T-helper 2 cell (primary cell): ENCODE results near the gene TANGO2.

Experiments
- DNase-seq, 5 experiments: peaks; one replicate each; pipeline versions ENCODE4 v3.0.0 to v3.0.0-alpha.2; 2012 to 2022
- total RNA-seq, 2 donors: gene quantifications; one replicate each; lab custom pipeline; 2026; lab: John Stamatoyannopoulos, UW

TANGO2 gene
- total RNA-seq = 16.2 to 30.7 reads per million in 2 donors

GRCh38 chr22:20020533-20021195 lies at the start of gene TANGO2:
Gene TANGO2 (plus strand): TSS chr22:20021110. CDS start chr22:20036799, 15,689 bp downstream.
- DNase-seq = peak; percentile 87 to 97 (median 90)

GRCh38 chr22:19971276-19972124 lies 49.4 kb upstream of the TANGO2 start:
- peak in 1 of 5 experiments; percentile 35 for DNase-seq

DNA sequence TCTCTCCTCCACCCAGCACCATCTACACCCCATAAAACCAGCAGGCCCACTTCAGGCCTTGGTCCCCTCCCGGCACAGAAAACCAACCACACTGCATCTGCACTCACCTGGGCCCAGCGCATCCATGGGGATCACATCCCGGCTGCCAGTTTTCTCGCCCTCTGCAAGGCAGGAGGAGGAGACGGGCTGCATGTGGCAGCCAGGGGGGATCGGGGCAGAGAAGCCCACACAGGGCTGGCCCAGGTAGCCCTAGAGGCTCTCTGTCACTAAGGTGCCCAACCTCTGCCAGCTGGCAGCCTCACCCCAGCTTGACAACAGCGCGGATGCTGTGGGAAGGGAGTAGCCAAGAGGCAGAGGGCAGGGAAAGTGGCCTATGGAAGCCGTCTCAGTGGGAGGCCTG lies 48.7 kb upstream of the TANGO2 start:
- DNase-seq = no peak

DNA sequence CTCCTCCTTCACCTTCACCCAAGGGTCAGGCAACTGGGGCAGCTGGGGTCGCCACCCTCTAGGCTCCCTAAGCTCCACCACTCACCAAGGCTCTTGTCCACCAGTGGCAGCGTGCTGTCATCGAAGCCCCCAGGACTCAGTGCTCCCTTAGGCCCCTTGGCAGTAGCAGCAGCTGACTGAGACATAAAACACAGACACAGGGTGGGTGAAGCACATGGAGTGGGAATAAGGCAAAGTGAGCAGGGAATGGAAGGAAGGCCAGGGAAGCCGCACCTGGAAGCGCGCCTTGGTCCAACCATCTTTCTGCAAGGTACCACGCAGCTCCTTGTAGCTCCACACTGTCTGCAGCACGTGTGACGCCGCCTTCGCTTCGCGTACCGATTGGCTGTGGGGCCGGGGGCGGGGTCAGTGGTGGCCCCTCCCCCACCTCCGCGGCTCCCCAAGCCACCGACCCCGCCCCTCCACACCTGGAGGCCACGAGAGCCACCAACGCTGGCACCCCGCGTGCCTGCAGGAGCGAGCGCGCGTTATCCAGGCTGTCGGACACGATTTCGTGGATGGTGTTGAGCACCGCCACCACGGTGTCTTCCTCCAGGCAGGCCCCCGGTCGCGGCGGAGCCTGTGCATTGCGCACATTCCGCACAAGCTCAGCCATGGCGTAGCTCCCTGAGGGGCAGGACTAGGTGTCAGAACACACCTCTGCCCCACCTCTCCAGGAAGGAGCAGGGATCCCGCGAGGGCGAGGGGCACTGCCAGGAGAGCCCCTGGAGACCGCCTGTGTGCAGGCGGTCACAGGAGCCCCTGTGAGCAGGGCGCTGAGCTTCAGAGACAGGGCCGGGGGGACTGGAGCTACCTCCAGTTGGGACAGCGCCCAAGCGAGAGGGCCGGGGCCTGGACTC lies 48.0 kb upstream of the TANGO2 start:
- DNase-seq = no peak

DNA sequence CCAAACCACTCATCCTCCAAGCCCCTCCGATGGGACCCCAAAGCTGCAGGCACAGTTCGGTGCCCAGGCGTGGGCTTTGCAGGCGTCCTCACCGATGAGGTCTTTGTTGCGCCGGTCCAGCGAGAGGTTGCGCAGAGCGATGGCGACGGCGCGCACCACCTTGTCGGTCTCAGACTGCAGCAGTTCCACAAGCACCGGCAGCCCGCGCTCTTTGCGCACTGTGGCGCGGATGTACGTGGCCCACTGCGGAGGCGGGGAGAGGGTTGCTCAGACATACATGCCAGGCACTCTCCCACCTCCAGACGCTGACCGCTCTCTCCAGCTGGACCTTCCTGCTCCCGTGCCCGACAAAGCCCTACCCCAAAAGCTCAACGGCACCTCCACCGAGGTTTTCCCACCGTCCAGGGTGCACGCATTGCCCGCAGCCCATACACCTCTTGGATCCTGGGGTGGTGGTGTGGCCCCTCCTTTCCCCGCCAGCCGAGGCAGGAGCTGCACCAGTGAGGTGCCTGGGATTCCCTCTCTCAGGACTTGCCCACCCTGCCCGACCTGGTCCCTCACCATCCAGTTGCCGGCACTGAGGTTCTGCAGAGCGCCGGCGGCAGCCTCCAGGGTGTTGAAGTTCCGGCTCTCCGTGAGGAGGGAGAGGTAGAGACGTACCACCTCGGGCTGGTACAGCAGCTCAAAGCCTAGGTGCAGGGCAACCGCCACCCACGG lies 47.2 kb upstream of the TANGO2 start:
- no peak for DNase-seq

DNA sequence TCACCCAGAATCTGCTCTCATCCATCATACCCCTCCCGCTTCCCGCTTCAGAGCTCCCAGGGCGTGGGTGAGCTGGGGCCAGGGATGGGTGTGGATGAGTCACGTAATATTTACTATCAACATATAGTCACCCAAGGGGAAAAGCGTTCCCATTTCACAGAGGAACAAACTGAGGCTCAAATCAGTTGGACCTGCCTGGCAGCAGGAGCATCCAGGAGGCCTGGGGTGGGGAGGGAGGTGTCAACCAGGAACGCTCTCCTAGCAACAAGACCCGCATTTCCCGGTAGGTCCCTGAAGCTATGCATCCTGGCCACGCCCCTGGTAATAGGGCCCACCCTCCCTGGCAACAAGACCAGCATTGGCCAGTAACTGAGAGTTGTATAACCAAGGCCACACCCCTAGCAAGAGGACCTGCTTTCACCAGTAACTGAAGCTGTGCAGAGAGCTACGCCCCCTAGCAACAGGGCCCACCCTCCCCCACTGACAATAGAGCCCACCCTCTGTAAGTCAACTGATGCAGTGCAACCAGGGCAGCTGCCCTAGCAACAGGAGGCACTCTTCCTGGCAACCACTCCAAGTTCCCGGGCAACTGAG lies 46.5 kb upstream of the TANGO2 start:
- peak in 1 of 5 experiments; percentile 47 for DNase-seq

DNA sequence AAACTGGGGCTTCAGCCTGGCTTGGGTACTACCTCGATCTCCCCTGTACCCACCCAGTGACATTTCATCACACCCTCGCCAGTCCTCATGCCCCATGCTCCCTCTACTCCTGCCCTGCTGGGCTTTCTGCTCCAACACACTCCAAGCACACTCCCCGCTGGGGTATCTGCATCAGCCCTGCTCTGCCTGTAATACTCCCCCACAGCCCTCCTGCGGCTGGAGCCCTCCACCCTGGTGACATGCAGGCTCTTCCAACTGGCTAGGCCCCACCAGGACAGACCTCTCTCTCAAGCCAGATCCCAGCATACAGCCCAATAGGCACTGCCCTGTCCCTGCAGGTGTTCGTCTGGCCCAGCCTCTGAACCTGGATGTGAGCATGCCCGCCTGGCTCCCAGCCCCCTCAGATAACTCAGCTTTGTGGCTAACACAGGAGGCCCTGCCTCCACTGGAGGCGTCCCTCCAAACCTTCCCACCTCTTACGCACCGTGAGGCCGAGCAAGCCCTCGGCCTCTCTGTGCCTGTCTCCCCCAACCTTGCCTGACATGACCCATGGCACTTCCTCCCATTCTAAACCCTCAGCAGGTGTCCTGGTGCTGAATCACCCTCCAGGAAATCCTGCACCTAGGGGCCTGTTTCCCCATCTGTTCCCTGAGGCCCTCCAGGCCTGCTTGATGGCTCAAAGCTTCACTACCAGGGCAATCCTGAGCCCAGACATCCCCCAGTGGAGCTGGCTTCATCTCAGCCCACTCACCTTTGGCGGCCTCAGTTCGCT lies 45.8 kb upstream of the TANGO2 start:
- no peak for DNase-seq

DNA sequence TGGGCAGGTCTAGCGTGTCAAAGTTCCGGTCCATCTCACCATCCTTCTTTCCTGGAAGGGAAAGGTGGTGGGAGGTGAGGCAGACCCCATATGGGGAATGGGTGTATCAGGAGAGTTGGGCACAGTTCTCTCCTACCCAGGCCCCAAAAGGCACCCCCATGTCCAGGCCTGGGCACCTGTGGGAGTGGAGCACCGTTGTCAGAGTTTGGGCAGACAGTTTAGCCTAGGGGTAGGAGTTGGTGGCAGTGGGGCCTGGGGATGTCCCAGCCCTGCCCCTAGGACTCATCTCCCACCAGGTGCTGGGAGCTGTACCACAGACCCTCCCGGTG lies 45.2 kb upstream of the TANGO2 start:
- DNase-seq = no peak

DNA sequence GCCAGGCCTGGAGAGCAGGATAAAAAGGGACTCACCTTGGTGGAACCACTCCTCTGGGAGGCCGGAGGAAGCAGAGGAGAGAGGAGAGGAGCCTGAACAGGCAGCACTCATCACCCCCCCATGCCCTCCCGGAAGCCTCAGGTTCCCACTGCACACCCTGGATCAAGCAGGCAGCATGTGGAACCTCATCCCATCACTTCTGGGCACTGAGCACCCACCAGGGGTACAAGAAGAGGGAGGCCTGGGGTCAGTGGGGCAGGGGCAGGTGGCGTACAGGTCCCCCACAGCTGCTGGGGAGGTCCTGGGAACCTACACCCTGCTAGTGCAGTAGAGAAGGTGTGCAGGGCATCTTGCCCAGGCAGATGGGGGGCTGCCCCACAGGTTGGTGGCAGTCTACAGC lies 44.2 kb upstream of the TANGO2 start:
- no peak for DNase-seq

GRCh38 chr22:19977296-19978243 lies 43.3 kb upstream of the TANGO2 start:
- no peak for DNase-seq

DNA sequence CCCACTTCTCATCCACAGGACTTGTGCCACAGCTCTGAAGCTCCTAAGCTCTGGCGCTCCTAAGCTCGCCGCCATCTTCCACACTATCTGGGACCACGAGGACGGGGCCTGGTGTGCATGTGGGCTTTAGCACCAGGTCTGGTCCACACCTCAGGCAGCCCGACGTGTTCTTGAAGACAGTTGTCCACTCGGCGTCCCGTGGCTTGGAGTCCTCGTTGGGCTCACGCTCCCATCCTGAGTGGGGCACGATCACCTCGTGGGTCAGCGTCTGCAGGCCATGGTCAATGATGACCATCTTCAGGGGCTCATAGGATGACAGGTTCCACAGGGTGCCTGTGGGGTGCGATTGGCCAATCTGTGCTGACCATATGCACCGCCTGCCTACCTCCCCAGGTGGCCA lies 42.2 kb upstream of the TANGO2 start:
- DNase-seq = no peak

DNA sequence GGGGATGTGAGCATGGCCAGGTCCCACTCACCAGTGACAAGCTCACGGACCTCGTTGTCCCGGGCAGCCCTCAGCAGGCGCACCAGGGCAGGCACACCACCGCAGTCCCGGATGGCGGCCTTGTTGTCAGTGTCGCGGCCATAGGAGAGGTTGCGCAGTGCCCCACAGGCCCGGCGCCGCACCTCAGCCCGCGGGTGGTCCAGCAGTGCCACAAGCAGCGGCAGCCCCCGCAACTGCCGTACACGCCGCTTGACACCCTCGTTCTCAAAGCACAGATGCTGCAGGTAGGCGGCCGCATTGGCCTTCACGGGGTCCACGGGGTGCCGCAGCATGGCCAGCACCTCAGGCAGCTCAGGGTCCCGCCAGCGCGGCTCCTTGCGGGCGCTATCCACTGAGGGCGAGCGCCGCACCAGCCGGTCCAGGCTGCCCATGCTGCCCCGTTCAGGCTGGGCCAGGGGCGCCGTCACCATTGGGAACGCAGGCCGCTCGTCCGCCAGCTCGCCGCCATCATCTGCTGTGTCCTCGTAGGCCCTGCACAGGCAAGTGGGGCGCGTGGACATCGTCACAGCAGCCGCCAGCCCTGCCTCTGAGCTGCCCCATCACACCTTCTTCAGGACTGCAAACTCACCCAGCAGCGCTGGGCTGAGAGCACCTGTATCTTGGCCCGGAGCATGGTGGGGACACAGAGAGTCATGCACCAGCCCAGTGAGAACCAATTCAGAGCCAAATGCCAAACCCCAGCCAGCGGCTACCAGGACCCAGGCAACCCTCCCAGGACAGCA lies 41.0 kb upstream of the TANGO2 start:
- no peak for DNase-seq

DNA sequence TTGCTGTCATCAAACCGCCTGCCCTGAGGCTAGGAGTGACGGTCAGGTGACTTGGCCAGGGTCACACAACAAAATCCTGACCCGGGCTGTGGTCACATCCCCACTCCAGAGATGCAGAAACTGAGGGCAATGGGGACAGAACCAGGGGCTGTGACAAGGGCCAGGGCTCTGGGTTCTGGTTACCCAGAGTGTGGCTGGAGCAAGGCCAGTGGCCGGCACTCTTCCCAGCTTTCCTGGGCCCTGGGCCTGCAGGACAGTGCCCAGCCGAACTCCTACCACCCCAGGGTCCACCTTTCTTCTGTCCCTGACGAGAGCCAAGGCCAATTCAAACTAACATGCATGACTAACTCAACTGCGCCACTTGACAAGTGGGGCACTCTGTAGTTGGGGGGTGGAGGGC lies 40.1 kb upstream of the TANGO2 start:
- no peak for DNase-seq

GRCh38 chr22:19981171-19981960 lies 39.5 kb upstream of the TANGO2 start:
- no peak for DNase-seq

- no peak for DNase-seq
Observed at GRCh38 chr22:19981961-19982920, 38.7 kb upstream of the TANGO2 start.

DNA sequence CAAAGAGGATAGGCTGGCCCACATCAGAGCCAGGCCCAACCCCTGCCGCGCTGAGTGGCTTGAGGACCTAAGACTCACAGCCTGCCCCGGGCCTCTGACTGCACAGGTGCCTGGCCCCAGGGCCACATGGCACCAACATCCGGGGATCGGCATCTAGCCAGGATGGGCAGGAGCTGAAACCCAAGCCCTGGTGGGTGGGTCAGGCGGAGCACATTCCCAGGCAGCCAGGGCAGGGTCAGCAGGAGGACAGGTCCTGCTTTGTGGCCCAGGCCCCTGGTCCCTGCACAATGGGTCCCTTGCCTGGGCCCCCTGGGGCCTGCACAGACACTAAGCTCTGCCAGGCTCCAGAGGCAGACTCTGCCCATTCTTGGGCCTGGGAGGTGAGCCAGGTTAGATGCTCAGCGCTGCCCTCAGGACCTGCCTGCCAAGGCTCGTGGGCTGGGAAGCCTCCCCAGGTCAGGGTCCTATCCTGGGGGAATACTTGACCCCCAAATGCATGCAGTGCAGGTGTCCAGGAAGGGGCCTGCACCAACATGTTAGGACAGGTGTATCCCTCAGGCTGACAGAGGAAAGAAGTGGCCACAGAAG lies 37.8 kb upstream of the TANGO2 start:
- DNase-seq = no peak

GRCh38 chr22:19983741-19984140 lies 37.2 kb upstream of the TANGO2 start:
- DNase-seq = no peak
